ENCODE data around the gene VPS13A. TPM values are rescaled to one million over a fixed set of nuclear protein-coding genes. Genes with fewer than 3 reads are reported as not detected.

Gene VPS13A
- total and polyA plus RNA-seq, 2 donors (not counting 1 experiment from before 2014, with no cell fraction given), result 12.8 to 39.3 TPM

DNA sequence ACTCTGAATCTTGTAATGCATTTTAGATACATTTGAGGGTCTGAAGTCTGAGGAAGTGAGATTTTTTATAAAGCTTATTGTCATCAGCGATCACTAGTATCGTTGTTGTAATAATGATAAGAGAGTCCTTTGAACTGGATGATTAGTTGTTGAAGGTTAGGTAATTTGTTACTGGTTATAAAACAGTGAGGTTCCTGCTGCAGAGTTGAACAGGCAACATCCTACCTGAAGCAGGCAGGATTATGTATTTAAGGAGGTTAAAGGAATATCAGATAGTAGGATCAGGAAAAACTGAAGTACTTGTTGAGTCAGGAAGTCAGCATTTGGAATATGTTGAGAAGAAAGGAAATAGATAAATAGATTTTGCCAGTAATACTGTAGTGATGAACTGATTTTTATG is 106.7 kb downstream of the VPS13A start:
- no peak for DNase-seq (ENCODE audit: low read depth in 2 of 2)
- no peak overlapping the region for H3K4me3 ChIP-seq (replicated peaks in 1 of 4; ENCODE audit: control extremely low read depth in 1 of 4, insufficient read depth in 1 of 4, low read depth in 3 of 4, low read length in 4 of 4)
- no peaks in the 10 kb centered on the region for H3K79me2 ChIP-seq (ENCODE audit: control insufficient read depth, insufficient read depth, low read length)
- H3K4me2 ChIP-seq (ENCODE audit: extremely low read depth, insufficient read depth, low read length), result no peak overlapping the region
- H3K27ac ChIP-seq (ENCODE audit: insufficient read depth, low read length), result no peak overlapping the region
- no peaks in the 10 kb centered on the region for H4K20me1 ChIP-seq (ENCODE audit: control insufficient read depth, extremely low read depth, insufficient read depth, low read length)
- no peaks in the 10 kb centered on the region for H3K36me3 ChIP-seq (ENCODE audit: control insufficient read depth, insufficient read depth, low read length)
- no peaks in the 10 kb centered on the region for H3K4me1 ChIP-seq (ENCODE audit: control insufficient read depth, extremely low read depth, insufficient read depth, low read length)
- no peak overlapping the region for H3K9ac ChIP-seq (ENCODE audit: insufficient read depth, low read length)
- TF ChIP-seq, protein P1, sequence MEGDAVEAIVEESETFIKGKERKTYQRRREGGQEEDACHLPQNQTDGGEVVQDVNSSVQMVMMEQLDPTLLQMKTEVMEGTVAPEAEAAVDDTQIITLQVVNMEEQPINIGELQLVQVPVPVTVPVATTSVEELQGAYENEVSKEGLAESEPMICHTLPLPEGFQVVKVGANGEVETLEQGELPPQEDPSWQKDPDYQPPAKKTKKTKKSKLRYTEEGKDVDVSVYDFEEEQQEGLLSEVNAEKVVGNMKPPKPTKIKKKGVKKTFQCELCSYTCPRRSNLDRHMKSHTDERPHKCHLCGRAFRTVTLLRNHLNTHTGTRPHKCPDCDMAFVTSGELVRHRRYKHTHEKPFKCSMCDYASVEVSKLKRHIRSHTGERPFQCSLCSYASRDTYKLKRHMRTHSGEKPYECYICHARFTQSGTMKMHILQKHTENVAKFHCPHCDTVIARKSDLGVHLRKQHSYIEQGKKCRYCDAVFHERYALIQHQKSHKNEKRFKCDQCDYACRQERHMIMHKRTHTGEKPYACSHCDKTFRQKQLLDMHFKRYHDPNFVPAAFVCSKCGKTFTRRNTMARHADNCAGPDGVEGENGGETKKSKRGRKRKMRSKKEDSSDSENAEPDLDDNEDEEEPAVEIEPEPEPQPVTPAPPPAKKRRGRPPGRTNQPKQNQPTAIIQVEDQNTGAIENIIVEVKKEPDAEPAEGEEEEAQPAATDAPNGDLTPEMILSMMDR (conservative IDR thresholded peaks at IDR 0.05 in 1 of 2, IDR thresholded peaks at IDR 0.05 in 1 of 2; ENCODE audit: low read depth in 1 of 2, low read length in 2 of 2), result no peak
- TF ChIP-seq EZH2 (IDR thresholded peaks at IDR 0.05; ENCODE audit: low read length, missing control alignments), result no peak
- no peak overlapping the region for H2AFZ ChIP-seq (ENCODE audit: low read length)
- H3K9me3 ChIP-seq (ENCODE audit: control insufficient read depth, insufficient read depth, low read depth, low read length), result no peaks in the 10 kb centered on the region
- no peaks in the 10 kb centered on the region for H3K27me3 ChIP-seq (ENCODE audit: control insufficient read depth, insufficient read depth, low read length)

DNA sequence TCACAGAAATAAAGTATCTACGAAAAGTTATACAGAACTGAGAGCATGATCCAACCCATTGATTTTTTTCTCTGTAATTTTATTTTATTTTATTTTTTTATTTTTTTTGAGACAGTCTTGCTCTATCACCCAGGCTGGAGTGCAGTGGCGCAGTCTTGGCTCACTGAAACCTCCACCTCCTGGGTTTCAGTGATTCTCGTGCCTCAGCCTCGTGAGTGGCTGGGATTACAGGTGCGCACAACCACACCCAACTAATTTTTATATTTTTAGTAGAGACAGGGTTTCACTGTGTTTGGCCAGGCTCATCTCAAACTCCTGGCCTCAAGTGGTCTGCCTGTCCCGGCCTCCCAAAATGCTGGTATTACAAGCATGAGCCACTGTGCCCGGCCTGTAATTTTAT is 107.3 kb downstream of the VPS13A start:
- H4K20me1 ChIP-seq (ENCODE audit: control insufficient read depth, extremely low read depth, insufficient read depth, low read length), result no peaks in the 10 kb centered on the region
- no peaks in the 10 kb centered on the region for H3K36me3 ChIP-seq (ENCODE audit: control insufficient read depth, insufficient read depth, low read length)
- H3K27me3 ChIP-seq (ENCODE audit: control insufficient read depth, insufficient read depth, low read length), result no peaks in the 10 kb centered on the region
- no peak overlapping the region for H3K27ac ChIP-seq (ENCODE audit: insufficient read depth, low read length)
- H3K9me3 ChIP-seq (ENCODE audit: control insufficient read depth, insufficient read depth, low read depth, low read length), result no peaks in the 10 kb centered on the region
- TF ChIP-seq, protein P1 (conservative IDR thresholded peaks at IDR 0.05 in 1 of 2, IDR thresholded peaks at IDR 0.05 in 1 of 2; ENCODE audit: low read depth in 1 of 2, low read length in 2 of 2), result no peak
- no peak for TF ChIP-seq EZH2 (IDR thresholded peaks at IDR 0.05; ENCODE audit: low read length, missing control alignments)
- H3K4me2 ChIP-seq (ENCODE audit: extremely low read depth, insufficient read depth, low read length), result no peak overlapping the region
- H2AFZ ChIP-seq (ENCODE audit: low read length), result no peak overlapping the region
- no peaks in the 10 kb centered on the region for H3K79me2 ChIP-seq (ENCODE audit: control insufficient read depth, insufficient read depth, low read length)
- no peak for DNase-seq (ENCODE audit: low read depth in 2 of 2)
- no peak overlapping the region for H3K9ac ChIP-seq (ENCODE audit: insufficient read depth, low read length)
- no peaks in the 10 kb centered on the region for H3K4me1 ChIP-seq (ENCODE audit: control insufficient read depth, extremely low read depth, insufficient read depth, low read length)
- no peak overlapping the region for H3K4me3 ChIP-seq (replicated peaks in 1 of 4; ENCODE audit: control extremely low read depth in 1 of 4, insufficient read depth in 1 of 4, low read depth in 3 of 4, low read length in 4 of 4)

DNA sequence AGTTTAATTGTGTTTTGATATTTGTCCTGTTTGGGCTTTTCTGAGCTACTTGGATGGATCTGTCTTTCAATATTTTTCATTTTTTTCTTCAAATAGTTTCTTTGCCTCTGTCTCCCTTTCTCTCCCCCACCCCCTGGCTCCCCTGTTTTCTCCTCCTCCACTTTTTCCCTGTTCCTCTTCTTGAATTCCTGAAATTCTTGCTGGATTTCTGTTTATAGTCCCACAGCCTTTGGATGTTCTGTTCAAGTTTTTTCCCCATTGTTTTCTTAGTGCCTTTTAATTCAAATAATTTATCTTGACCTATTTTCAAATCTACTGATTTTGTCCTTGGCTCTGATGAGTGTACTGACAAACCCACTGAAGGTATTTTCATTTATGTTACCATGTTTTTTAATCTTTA is 113.0 kb downstream of the VPS13A start:
- H3K4me2 ChIP-seq (ENCODE audit: extremely low read depth, insufficient read depth, low read length), result no peak overlapping the region
- H3K79me2 ChIP-seq (ENCODE audit: control insufficient read depth, insufficient read depth, low read length), result no peaks in the 10 kb centered on the region
- H3K9ac ChIP-seq (ENCODE audit: insufficient read depth, low read length), result no peak overlapping the region
- peak in 1 of 2 donors; percentile 24 for DNase-seq (ENCODE audit: low read depth in 2 of 2)
- no peaks in the 10 kb centered on the region for H3K4me1 ChIP-seq (ENCODE audit: control insufficient read depth, extremely low read depth, insufficient read depth, low read length)
- no peak overlapping the region for H3K4me3 ChIP-seq (replicated peaks in 1 of 4; ENCODE audit: control extremely low read depth in 1 of 4, insufficient read depth in 1 of 4, low read depth in 3 of 4, low read length in 4 of 4)
- no peaks in the 10 kb centered on the region for H3K9me3 ChIP-seq (ENCODE audit: control insufficient read depth, insufficient read depth, low read depth, low read length)
- no peak overlapping the region for H2AFZ ChIP-seq (ENCODE audit: low read length)
- H3K36me3 ChIP-seq (ENCODE audit: control insufficient read depth, insufficient read depth, low read length), result no peaks in the 10 kb centered on the region
- H4K20me1 ChIP-seq (ENCODE audit: control insufficient read depth, extremely low read depth, insufficient read depth, low read length), result no peaks in the 10 kb centered on the region
- no peak overlapping the region for H3K27ac ChIP-seq (ENCODE audit: insufficient read depth, low read length)
- H3K27me3 ChIP-seq (ENCODE audit: control insufficient read depth, insufficient read depth, low read length), result no peaks in the 10 kb centered on the region
- TF ChIP-seq, protein P1 (conservative IDR thresholded peaks at IDR 0.05 in 1 of 2, IDR thresholded peaks at IDR 0.05 in 1 of 2; ENCODE audit: low read depth in 1 of 2, low read length in 2 of 2), result no peak
- TF ChIP-seq EZH2 (IDR thresholded peaks at IDR 0.05; ENCODE audit: low read length, missing control alignments), result no peak

Data from fibroblast of lung (primary cell).